ENCODE results near the gene DEDD.

DEDD gene

GRCh38 chr1:161132410-161133219, at the start of gene DEDD:
Gene DEDD, minus strand, starts transcription at chr1:161132667. Its CDS starts 8,205 bp downstream, at chr1:161124462.
- DNase-seq (ENCODE audit: low spot score) (peak; percentile 94), ATAC-seq (ENCODE audit: low read depth) (peak; percentile 90)
- H3K27ac ChIP-seq (ENCODE audit: poor library complexity, severe bottlenecking): peak within 1 kb of the TSS; percentile 88
- no peaks in the 10 kb centered on the region for H3K27me3 ChIP-seq (ENCODE audit: insufficient read depth, poor library complexity, severe bottlenecking)
- H3K9me3 ChIP-seq (ENCODE audit: severe bottlenecking): no peaks in the 10 kb centered on the region
- H3K4me1 ChIP-seq (ENCODE audit: insufficient read depth, poor library complexity, severe bottlenecking): peaks cover 7% of the 10 kb centered on the region
- TF ChIP-seq CTCF (IDR thresholded peaks at IDR 0.05; ENCODE audit: poor library complexity, severe bottlenecking): peak; percentile 35
- peaks cover 33% of the 10 kb centered on the region for H3K36me3 ChIP-seq (ENCODE audit: low read depth)
- H3K4me3 ChIP-seq (ENCODE audit: severe bottlenecking): peak within 1 kb of the TSS; percentile 56

- H3K27me3 ChIP-seq (ENCODE audit: insufficient read depth, poor library complexity, severe bottlenecking): no peaks in the 10 kb centered on the region
- no peaks in the 10 kb centered on the region for H3K36me3 ChIP-seq (ENCODE audit: low read depth)
- no peak overlapping the region for H3K4me3 ChIP-seq (ENCODE audit: severe bottlenecking)
- no peaks in the 10 kb centered on the region for H3K9me3 ChIP-seq (ENCODE audit: severe bottlenecking)
- peaks cover 15% of the 10 kb centered on the region for H3K4me1 ChIP-seq (ENCODE audit: insufficient read depth, poor library complexity, severe bottlenecking)
- TF ChIP-seq CTCF (IDR thresholded peaks at IDR 0.05; ENCODE audit: poor library complexity, severe bottlenecking): no peak
- ATAC-seq (ENCODE audit: low read depth): peak; percentile 72
- no peak for DNase-seq (ENCODE audit: low spot score)
- peak overlapping the region; percentile 74 for H3K27ac ChIP-seq (ENCODE audit: poor library complexity, severe bottlenecking)
Measured at GRCh38 chr1:161182214-161182613, 49.7 kb upstream of the DEDD start.

- Histone ChIP-seq H3K27ac (ENCODE audit: poor library complexity, severe bottlenecking) (no peak overlapping the region), H3K4me1 (ENCODE audit: insufficient read depth, poor library complexity, severe bottlenecking) (peaks cover 20% of the 10 kb centered on the region), H3K27me3 (ENCODE audit: insufficient read depth, poor library complexity, severe bottlenecking) (no peaks in the 10 kb centered on the region), H3K4me3 (ENCODE audit: severe bottlenecking) (no peak overlapping the region), H3K9me3 (ENCODE audit: severe bottlenecking) (no peaks in the 10 kb centered on the region), H3K36me3 (ENCODE audit: low read depth) (peaks cover 2% of the 10 kb centered on the region)
- ATAC-seq (ENCODE audit: low read depth) (no peak), DNase-seq (ENCODE audit: low spot score) (no peak)
- TF ChIP-seq CTCF (IDR thresholded peaks at IDR 0.05; ENCODE audit: poor library complexity, severe bottlenecking): peak; percentile 51
Measured at GRCh38 chr1:161180639-161181038, 48.2 kb upstream of the DEDD start.

GRCh38 chr1:161179698-161180097, 47.2 kb upstream of the DEDD start:
- no peaks in the 10 kb centered on the region for H3K27me3 ChIP-seq (ENCODE audit: insufficient read depth, poor library complexity, severe bottlenecking)
- DNase-seq (ENCODE audit: low spot score): no peak
- no peaks in the 10 kb centered on the region for H3K9me3 ChIP-seq (ENCODE audit: severe bottlenecking)
- H3K4me1 ChIP-seq (ENCODE audit: insufficient read depth, poor library complexity, severe bottlenecking): peaks cover 20% of the 10 kb centered on the region
- no peak for TF ChIP-seq CTCF (IDR thresholded peaks at IDR 0.05; ENCODE audit: poor library complexity, severe bottlenecking)
- peaks cover 11% of the 10 kb centered on the region for H3K36me3 ChIP-seq (ENCODE audit: low read depth)
- no peak overlapping the region for H3K27ac ChIP-seq (ENCODE audit: poor library complexity, severe bottlenecking)
- no peak for ATAC-seq (ENCODE audit: low read depth)
- no peak overlapping the region for H3K4me3 ChIP-seq (ENCODE audit: severe bottlenecking)

GRCh38 chr1:161177936-161178244, 45.4 kb upstream of the DEDD start:
- Histone ChIP-seq H3K4me1 (ENCODE audit: insufficient read depth, poor library complexity, severe bottlenecking) (peaks cover 19% of the 10 kb centered on the region), H3K36me3 (ENCODE audit: low read depth) (peaks cover 26% of the 10 kb centered on the region), H3K27ac (ENCODE audit: poor library complexity, severe bottlenecking) (peak overlapping the region; percentile 10), H3K27me3 (ENCODE audit: insufficient read depth, poor library complexity, severe bottlenecking) (no peaks in the 10 kb centered on the region), H3K4me3 (ENCODE audit: severe bottlenecking) (peak overlapping the region; percentile 67), H3K9me3 (ENCODE audit: severe bottlenecking) (no peaks in the 10 kb centered on the region)
- DNase-seq (ENCODE audit: low spot score): no peak
- no peak for ATAC-seq (ENCODE audit: low read depth)
- TF ChIP-seq CTCF (IDR thresholded peaks at IDR 0.05; ENCODE audit: poor library complexity, severe bottlenecking): peak; percentile 1

Data from RWPE2 (cell line).